ENCODE results near the gene IL13. TPM values are rescaled to one million over a fixed set of nuclear protein-coding genes. Genes with fewer than 3 reads are reported as not detected.

The IL13 gene
- total and polyA plus RNA-seq, 2 donors from 2014 or later, result not detected

DNA sequence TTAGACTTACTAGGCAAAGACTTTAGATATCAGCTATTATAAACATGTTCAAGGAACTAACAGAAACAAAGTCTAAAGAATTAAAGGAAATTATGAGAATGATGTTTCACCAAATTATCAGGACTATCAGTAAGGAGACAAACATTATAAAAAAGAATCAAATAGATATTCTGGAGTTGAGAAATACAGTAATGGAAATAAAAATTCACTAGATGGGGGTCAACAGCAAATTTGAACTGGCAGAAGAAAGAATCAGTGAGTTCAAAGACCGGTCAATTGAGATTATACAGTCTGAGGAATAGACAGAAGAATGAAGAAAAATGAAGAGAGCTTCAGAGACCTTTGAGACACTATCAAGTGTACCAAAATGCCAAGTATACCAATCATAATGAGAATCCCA is 9.6 kb upstream of the IL13 start:
- Histone ChIP-seq H3K27ac (ENCODE audit: low read depth in 2 of 2, low read length in 2 of 2) (no peak overlapping the region), H3K4me1 (ENCODE audit: control insufficient read depth in 2 of 3, insufficient read depth in 2 of 3, low read depth in 1 of 3, low read length in 3 of 3) (no peaks in the 10 kb centered on the region), H3K9me3 (ENCODE audit: control insufficient read depth in 2 of 3, insufficient read depth in 1 of 3, low read length in 3 of 3) (peaks cover 0 to 18% (median 0%) of the 10 kb centered on the region in 3 donors), H3K4me3 (ENCODE audit: low read length in 3 of 3) (no peak overlapping the region), H3K9ac (ENCODE audit: low read length in 3 of 3) (no peak overlapping the region), H3K27me3 (ENCODE audit: control insufficient read depth, insufficient read depth, low read length) (no peaks in the 10 kb centered on the region), H3K36me3 (ENCODE audit: control insufficient read depth in 2 of 3, insufficient read depth in 3 of 3, low read length in 3 of 3) (peaks cover 0 to under 1% (median 0%) of the 10 kb centered on the region in 3 donors)
- TF ChIP-seq, protein P1, sequence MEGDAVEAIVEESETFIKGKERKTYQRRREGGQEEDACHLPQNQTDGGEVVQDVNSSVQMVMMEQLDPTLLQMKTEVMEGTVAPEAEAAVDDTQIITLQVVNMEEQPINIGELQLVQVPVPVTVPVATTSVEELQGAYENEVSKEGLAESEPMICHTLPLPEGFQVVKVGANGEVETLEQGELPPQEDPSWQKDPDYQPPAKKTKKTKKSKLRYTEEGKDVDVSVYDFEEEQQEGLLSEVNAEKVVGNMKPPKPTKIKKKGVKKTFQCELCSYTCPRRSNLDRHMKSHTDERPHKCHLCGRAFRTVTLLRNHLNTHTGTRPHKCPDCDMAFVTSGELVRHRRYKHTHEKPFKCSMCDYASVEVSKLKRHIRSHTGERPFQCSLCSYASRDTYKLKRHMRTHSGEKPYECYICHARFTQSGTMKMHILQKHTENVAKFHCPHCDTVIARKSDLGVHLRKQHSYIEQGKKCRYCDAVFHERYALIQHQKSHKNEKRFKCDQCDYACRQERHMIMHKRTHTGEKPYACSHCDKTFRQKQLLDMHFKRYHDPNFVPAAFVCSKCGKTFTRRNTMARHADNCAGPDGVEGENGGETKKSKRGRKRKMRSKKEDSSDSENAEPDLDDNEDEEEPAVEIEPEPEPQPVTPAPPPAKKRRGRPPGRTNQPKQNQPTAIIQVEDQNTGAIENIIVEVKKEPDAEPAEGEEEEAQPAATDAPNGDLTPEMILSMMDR (IDR thresholded peaks at IDR 0.05; ENCODE audit: borderline replicate concordance, extremely low read depth, insufficient read depth), result no peak
- no peak for FAIRE-seq
- intact Hi-C loops (cut with DNase I), result no loop called here
- no peak for DNase-seq

DNA sequence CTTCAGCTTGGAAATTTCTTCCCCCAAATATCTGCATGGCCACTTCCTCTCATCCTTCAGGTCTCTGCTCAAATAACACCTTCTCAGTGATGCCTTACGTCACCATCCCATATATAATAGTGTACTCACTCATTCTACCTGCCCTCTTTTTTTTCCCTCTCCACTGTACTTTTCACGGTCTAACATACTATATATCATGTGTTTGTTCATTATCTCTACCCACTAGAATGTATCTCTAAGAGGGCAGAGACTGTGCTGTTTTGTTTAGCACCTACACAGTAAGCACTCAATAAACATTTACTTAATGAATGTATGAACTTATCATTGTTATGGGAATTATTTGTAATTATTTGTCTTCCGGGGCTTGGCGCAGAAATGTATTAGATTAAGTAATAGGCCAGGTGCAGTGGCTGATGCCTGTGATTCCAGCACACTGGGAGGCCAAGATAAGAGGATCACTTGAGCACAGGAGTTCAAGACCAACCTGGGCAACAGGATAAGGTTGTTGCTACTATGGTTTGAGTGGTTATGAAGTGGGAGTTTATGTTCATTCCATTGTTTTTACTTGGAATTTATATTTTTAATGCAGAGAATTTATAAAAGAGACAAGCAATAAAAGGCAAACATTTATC is 6.0 kb upstream of the IL13 start:
- Histone ChIP-seq H3K27ac (ENCODE audit: low read depth in 2 of 2, low read length in 2 of 2) (no peak overlapping the region), H3K9me3 (ENCODE audit: control insufficient read depth in 2 of 3, insufficient read depth in 1 of 3, low read length in 3 of 3) (peaks cover 0 to 18% (median 0%) of the 10 kb centered on the region in 3 donors), H3K4me3 (ENCODE audit: low read length in 3 of 3) (no peak overlapping the region), H3K36me3 (ENCODE audit: control insufficient read depth in 2 of 3, insufficient read depth in 3 of 3, low read length in 3 of 3) (no peaks in the 10 kb centered on the region), H3K9ac (ENCODE audit: low read length in 3 of 3) (no peak overlapping the region), H3K27me3 (ENCODE audit: control insufficient read depth, insufficient read depth, low read length) (peaks cover 2% of the 10 kb centered on the region), H3K4me1 (ENCODE audit: control insufficient read depth in 2 of 3, insufficient read depth in 2 of 3, low read depth in 1 of 3, low read length in 3 of 3) (peaks cover 0 to 2% (median 0%) of the 10 kb centered on the region in 3 donors)
- intact Hi-C loops (cut with DNase I), result no loop called here
- DNase-seq, result no peak
- no peak for FAIRE-seq
- TF ChIP-seq, protein P1 (IDR thresholded peaks at IDR 0.05; ENCODE audit: borderline replicate concordance, extremely low read depth, insufficient read depth), result no peak

DNA sequence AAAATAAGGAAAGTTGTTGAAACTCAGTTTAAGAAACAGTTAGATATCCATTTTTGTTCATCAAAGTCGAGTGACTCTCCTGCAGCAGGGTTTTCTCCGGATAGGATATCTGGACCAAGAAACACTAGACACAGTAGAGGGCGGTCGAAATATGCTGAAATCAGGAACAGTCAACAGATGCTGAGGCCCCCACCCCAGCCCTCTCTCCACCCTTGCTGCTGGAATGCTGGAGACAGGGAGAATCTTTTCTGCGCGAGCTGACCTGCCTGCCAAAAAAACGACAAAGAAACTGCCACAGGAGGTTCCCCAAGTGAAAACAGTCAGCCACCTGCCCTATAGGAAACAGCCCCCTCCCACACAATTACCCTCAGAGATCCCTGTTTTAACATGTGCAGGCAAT is 4.3 kb upstream of the IL13 start:
- peaks cover 2% of the 10 kb centered on the region for H3K27me3 ChIP-seq (ENCODE audit: control insufficient read depth, insufficient read depth, low read length)
- no peak overlapping the region for H3K9ac ChIP-seq (ENCODE audit: low read length in 3 of 3)
- no peak for FAIRE-seq
- H3K4me3 ChIP-seq (ENCODE audit: low read length in 3 of 3), result no peak overlapping the region
- H3K4me1 ChIP-seq (ENCODE audit: control insufficient read depth in 2 of 3, insufficient read depth in 2 of 3, low read depth in 1 of 3, low read length in 3 of 3), result peaks cover 0 to 2% (median 0%) of the 10 kb centered on the region in 3 donors
- H3K36me3 ChIP-seq (ENCODE audit: control insufficient read depth in 2 of 3, insufficient read depth in 3 of 3, low read length in 3 of 3), result no peaks in the 10 kb centered on the region
- peak in 2 of 5 donors; percentile 14 to 47 for DNase-seq
- no peak overlapping the region for H3K27ac ChIP-seq (ENCODE audit: low read depth in 2 of 2, low read length in 2 of 2)
- H3K9me3 ChIP-seq (ENCODE audit: control insufficient read depth in 2 of 3, insufficient read depth in 1 of 3, low read length in 3 of 3), result peaks cover 0 to 4% (median 0%) of the 10 kb centered on the region in 3 donors
- intact Hi-C loops (cut with DNase I), result no loop called here
- TF ChIP-seq, protein P1 (IDR thresholded peaks at IDR 0.05; ENCODE audit: borderline replicate concordance, extremely low read depth, insufficient read depth), result no peak

All from kidney (tissue), 14 donors.